Prostate gland (tissue), 2 donors: ENCODE results near the gene ATP5ME.

ENCODE experiments used
- POLR2A ChIP-seq: fragments of 450-650 bp; IDR thresholded peaks from one replicate; pipeline ENCODE4 v1.6.1; 2016; ENCODE audit warnings: antibody characterized with exemption, mild to moderate bottlenecking
- POLR2AphosphoS5 ChIP-seq: sonication (generic); formaldehyde crosslinking; IDR thresholded peaks from one replicate; pipeline ENCODE4 v1.6.1; 2017; ENCODE audit warnings: antibody characterized with exemption
- TF ChIP-seq, protein P1 (sequence below), 4 experiments: fragments of 200-600 bp in 2 of 4; fragments of 450-650 bp in 2 of 4; sonication (generic) in 2 of 4; IDR thresholded peaks; 1 replicate in 3 of 4; 2 replicates in 1 of 4; pipeline ENCODE4 v1.5.1; 2016 to 2019; ENCODE audit warnings: antibody characterized with exemption in 4 of 4, mild to moderate bottlenecking in 2 of 4, moderate library complexity in 2 of 4

DNA sequence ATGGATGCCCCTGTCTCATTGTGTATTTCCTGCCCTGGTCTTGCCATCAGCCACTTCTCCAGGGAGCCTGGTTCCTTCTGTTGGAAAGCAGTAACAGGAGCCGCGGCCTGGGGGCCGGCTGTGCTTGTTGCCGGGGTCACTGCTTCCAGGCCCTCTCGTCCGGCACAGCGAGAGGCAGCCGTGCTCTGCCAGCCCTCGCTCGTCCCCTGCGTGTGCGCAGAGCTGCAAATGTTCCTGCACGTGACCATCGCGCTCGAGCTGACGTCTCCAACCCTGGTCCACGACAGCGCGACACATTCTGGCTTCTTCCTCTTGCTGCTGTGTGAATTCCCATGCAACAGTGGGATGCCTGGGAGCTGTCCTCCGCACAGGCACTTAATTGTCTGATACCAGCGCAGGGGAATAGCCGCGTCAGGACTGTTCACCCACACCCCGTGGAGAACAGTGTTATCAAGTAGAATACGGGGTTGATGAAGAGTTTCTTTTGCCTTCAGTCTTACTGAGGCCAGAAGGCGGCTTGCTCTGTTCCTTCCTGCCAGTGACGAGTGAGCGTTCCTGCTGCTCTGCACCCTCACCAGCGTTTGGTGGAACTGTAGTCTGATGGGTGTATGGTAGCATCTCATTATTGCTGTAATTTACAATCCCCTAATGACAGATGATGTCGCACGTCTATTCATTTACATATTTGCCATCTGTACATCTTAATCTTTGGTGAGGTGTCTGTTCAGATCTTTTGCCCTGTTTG, 36.4 kb downstream of the ATP5ME start:
- TF ChIP-seq, protein P1, sequence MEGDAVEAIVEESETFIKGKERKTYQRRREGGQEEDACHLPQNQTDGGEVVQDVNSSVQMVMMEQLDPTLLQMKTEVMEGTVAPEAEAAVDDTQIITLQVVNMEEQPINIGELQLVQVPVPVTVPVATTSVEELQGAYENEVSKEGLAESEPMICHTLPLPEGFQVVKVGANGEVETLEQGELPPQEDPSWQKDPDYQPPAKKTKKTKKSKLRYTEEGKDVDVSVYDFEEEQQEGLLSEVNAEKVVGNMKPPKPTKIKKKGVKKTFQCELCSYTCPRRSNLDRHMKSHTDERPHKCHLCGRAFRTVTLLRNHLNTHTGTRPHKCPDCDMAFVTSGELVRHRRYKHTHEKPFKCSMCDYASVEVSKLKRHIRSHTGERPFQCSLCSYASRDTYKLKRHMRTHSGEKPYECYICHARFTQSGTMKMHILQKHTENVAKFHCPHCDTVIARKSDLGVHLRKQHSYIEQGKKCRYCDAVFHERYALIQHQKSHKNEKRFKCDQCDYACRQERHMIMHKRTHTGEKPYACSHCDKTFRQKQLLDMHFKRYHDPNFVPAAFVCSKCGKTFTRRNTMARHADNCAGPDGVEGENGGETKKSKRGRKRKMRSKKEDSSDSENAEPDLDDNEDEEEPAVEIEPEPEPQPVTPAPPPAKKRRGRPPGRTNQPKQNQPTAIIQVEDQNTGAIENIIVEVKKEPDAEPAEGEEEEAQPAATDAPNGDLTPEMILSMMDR (IDR thresholded peaks at IDR 0.05) = no peak
- TF ChIP-seq POLR2A (no peak), POLR2AphosphoS5 (no peak)
